GM12878 (cell line): ENCODE data around the gene FCN2. TPM values are rescaled to one million over a fixed set of nuclear protein-coding genes. Genes with fewer than 3 reads are reported as not detected.
A peak's percentile ranks its signal among the peaks of the same experiment; 100 is the strongest.

ENCODE experiments used
- ATAC-seq: fragments of 200-7000 bp; cut with Tn5 transposase; 3 replicates; pipeline ENCODE4 v1.9.1; 2020; ENCODE audit warnings: mild to moderate bottlenecking, moderate library complexity
- BruUV-seq: library from RNA; stranded (reverse); fragments of 400-500 nt; replicated peaks from 2 replicates; lab custom pipeline; 2021; lab: Mats Ljungman, UMichigan
- CTCF ChIA-PET: fragments of 300-600 bp; sonication (Branson Sonifier 250); formaldehyde crosslinking; extraction: SDS; loops from one replicate; lab custom pipeline; 2021; ENCODE audit warnings: inconsistent platforms; lab: Yijun Ruan, JAX
- POLR2A ChIA-PET: fragments of 350-600 bp; formaldehyde crosslinking; extraction: SDS; loops from one replicate; lab custom pipeline; 2021; ENCODE audit warnings: inconsistent platforms; lab: Charles Lee
- RAD21 ChIA-PET: fragments of 300-600 bp; sonication (Branson Sonifier 250); formaldehyde crosslinking; loops from one replicate; lab custom pipeline; 2023; ENCODE audit warnings: antibody characterized with exemption; ENCODE audit not compliant: unreplicated experiment; lab: Charles Lee
- SMC1A ChIA-PET: fragments of 300-600 bp; sonication (Branson Sonifier 250); formaldehyde crosslinking; loops from one replicate; lab custom pipeline; 2023; ENCODE audit not compliant: unreplicated experiment, uncharacterized antibody; lab: Charles Lee
- DNase-seq: peaks from one replicate; pipeline ENCODE4 v3.0.0-alpha.2; 2011; ENCODE audit warnings: low read depth, low spot score
- FAIRE-seq: peaks from 3 replicates; lab custom pipeline; 2011; peaks lifted over from hg19 to GRCh38; lab: Jason Lieb, UNC
- H2AFZ ChIP-seq: 2 replicates; pipeline ENCODE4 v1.6.0; 2011; ENCODE audit warnings: low read depth, low read length, control low read depth; ENCODE audit not compliant: control insufficient read depth
- H3K27ac ChIP-seq: 2 replicates; pipeline ENCODE4 v1.5.1; 2011; ENCODE audit warnings: control low read depth; ENCODE audit not compliant: control insufficient read depth, insufficient read depth
- H3K27me3 ChIP-seq, 2 experiments: replicated peaks in 1 of 2; 2 replicates each; pipeline versions ENCODE4 v1.6.0 to v1.6.1; 2011; ENCODE audit warnings: low read length in 1 of 2; ENCODE audit not compliant: control insufficient read depth in 2 of 2, insufficient read depth in 2 of 2
- H3K36me3 ChIP-seq, 2 experiments: 2 replicates each; pipeline ENCODE4 v1.5.1; 2011; ENCODE audit warnings: low read length in 1 of 2; ENCODE audit not compliant: control insufficient read depth in 2 of 2, insufficient read depth in 2 of 2
- H3K4me1 ChIP-seq: 2 replicates; pipeline ENCODE4 v1.6.1; 2011; ENCODE audit warnings: mild to moderate bottlenecking, low read length, moderate library complexity, mixed read lengths; ENCODE audit not compliant: control insufficient read depth, insufficient read depth
- H3K4me2 ChIP-seq: 2 replicates; pipeline ENCODE4 v1.6.0; 2011; ENCODE audit warnings: control low read depth; ENCODE audit not compliant: control insufficient read depth, insufficient read depth
- H3K4me3 ChIP-seq: fragments of 200-600 bp; sonication (generic); 2 replicates; pipeline ENCODE4 v1.5.1; 2016
- H3K79me2 ChIP-seq: 2 replicates; pipeline ENCODE4 v1.6.0; 2011; ENCODE audit warnings: low read length; ENCODE audit not compliant: control insufficient read depth, insufficient read depth
- H3K9ac ChIP-seq: 2 replicates; pipeline ENCODE4 v1.8.0; 2011; ENCODE audit warnings: low read length, control low read depth, mixed read lengths; ENCODE audit not compliant: control insufficient read depth, insufficient read depth
- H3K9me3 ChIP-seq: replicated peaks from 3 replicates; pipeline ENCODE4 v1.5.1; 2011; ENCODE audit warnings: mild to moderate bottlenecking, low read length; ENCODE audit not compliant: control insufficient read depth, insufficient read depth
- H4K20me1 ChIP-seq: 2 replicates; pipeline ENCODE4 v1.6.0; 2011; ENCODE audit not compliant: control insufficient read depth, insufficient read depth
- CBX3 ChIP-seq: fragments of 200-600 bp; sonication (generic); IDR thresholded peaks from 2 replicates; pipeline ENCODE4 v1.6.1; 2016; ENCODE audit warnings: low read depth, borderline replicate concordance
- ELK1 ChIP-seq: IDR thresholded peaks from 2 replicates; pipeline ENCODE4 v1.6.1; 2012; ENCODE audit warnings: low read depth, low read length, improper control_type of control experiment
- NR2F1 ChIP-seq: fragments of 450-650 bp; conservative IDR thresholded peaks from 2 replicates; pipeline ENCODE4 v1.6.1; 2017; ENCODE audit warnings: mild to moderate bottlenecking
- NRF1 ChIP-seq: conservative IDR thresholded peaks from 2 replicates; pipeline ENCODE4 v1.6.1; 2011; ENCODE audit warnings: mild to moderate bottlenecking, low read depth, low read length, improper control_type of control experiment
- POU2F2 ChIP-seq: IDR thresholded peaks from 3 replicates; pipeline ENCODE4 v1.6.1; 2011; ENCODE audit warnings: low read depth, mild to moderate bottlenecking, low read length, borderline replicate concordance
- REST ChIP-seq: IDR thresholded peaks from 2 replicates; pipeline ENCODE4 v1.6.1; 2012; ENCODE audit warnings: mild to moderate bottlenecking, low read depth, low read length
- RFX5 ChIP-seq: IDR thresholded peaks from 2 replicates; pipeline ENCODE4 v1.6.1; 2011; ENCODE audit warnings: low read depth, low read length, improper control_type of control experiment
- TAF1 ChIP-seq: IDR thresholded peaks from 2 replicates; pipeline ENCODE4 v1.6.1; 2011; ENCODE audit warnings: mild to moderate bottlenecking, low read depth, low read length, borderline replicate concordance
- YBX1 ChIP-seq: fragments of 450-650 bp; IDR thresholded peaks from 2 replicates; pipeline ENCODE4 v1.6.1; 2016; ENCODE audit warnings: antibody characterized with exemption
- ZBTB40 ChIP-seq: fragments of 450-650 bp; IDR thresholded peaks from 2 replicates; pipeline ENCODE4 v1.6.1; 2016; ENCODE audit warnings: mild to moderate bottlenecking, moderate library complexity, borderline replicate concordance
- ZNF687 ChIP-seq: fragments of 450-650 bp; IDR thresholded peaks from 2 replicates; pipeline ENCODE4 v1.6.1; 2017; ENCODE audit warnings: mild to moderate bottlenecking, moderate library complexity
- WGBS: methylation state at CpG from one replicate; pipeline ENCODE4 v1.1.6; 2016; ENCODE audit warnings: low lambda C conversion rate; ENCODE audit not compliant: insufficient replicate concordance, insufficient coverage; ENCODE audit errors: missing lambda C conversion rate; 5-methylcytosine and 5-hydroxymethylcytosine counted together
- in situ Hi-C: fragments of 300-500 bp; cut with MboI; formaldehyde crosslinking; loops from 9 replicates; pipeline ENCODE4 v1.14.3; 2018; ENCODE audit warnings: mixed read lengths
- intact Hi-C: fragments of 100-400 bp; cut with micrococcal nuclease; formaldehyde crosslinking; loops from one replicate; pipeline ENCODE4 v1.14.2; 2022; ENCODE audit not compliant: unreplicated experiment
- polyA plus RNA-seq, 11 experiments: library from polyadenylated mRNA; depleted of rRNA in 4 of 11; unstranded in 6 of 11; stranded (reverse) in 5 of 11; fragments of >200 nt; fragmentation: Nextera tagmentation in 4 of 11; fragmentation: Illumina TruSeq in 1 of 11; extraction: Ambion mirVana in 4 of 11; extraction: Trizol in 1 of 11; gene quantifications; 1 replicate in 1 of 11; 2 replicates in 10 of 11; pipeline versions ENCODE4 v1.2.1 to v1.2.3, GENCODE V29; 2011 to 2016; ENCODE audit warnings: inconsistent platforms in 2 of 11, missing spikeins in 2 of 11, low read depth in 1 of 11
- total RNA-seq, 4 experiments: library from RNA; depleted of rRNA in 3 of 4; stranded (reverse); fragments of >200 nt in 3 of 4; fragmentation: Illumina TruSeq in 1 of 4; extraction: Trizol in 1 of 4; gene quantifications; 2 replicates each; pipeline versions ENCODE4 v1.2.1 to v1.2.3, GENCODE V29; 2013 to 2021

The FCN2 gene
- total and polyA plus RNA-seq, 10 of the 15 experiments (the other 5 are each of a cell fraction or from before 2014, with no cell fraction given), result not detected

- no peaks in the 10 kb centered on the region for H3K79me2 ChIP-seq
- H3K4me2 ChIP-seq, result peak overlapping the region; percentile 64
- H3K9me3 ChIP-seq, result no peaks in the 10 kb centered on the region; the same call in 2 of the 3 replicates
- peak; percentile 64 for FAIRE-seq
- H3K9ac ChIP-seq, result no peak overlapping the region
- SMC1A ChIA-PET, result interaction anchor here (0.6 to 1.4 kb wide), 2 partner anchors 12 to 14 kb away, joined by 3 read pairs; no protein-coding TSS in a partner anchor
- no peak for DNase-seq
- WGBS, result 28% methylated on average over 7 of the region's 7 CpGs
- H2AFZ ChIP-seq, result peak overlapping the region; percentile 63
- ATAC-seq, result no peak
- H3K4me1 ChIP-seq, result peaks cover 31% of the 10 kb centered on the region
- H3K4me3 ChIP-seq, result no peak overlapping the region
- H3K27ac ChIP-seq, result peak overlapping the region; percentile 48
- no peaks in the 10 kb centered on the region for H3K36me3 ChIP-seq
- RAD21 ChIA-PET, result interaction anchor here (1.2 kb wide), 1 partner anchor 10 kb away, joined by 3 read pairs; no protein-coding TSS in a partner anchor
- no peaks in the 10 kb centered on the region for H4K20me1 ChIP-seq
- in situ Hi-C loops (no loop called here), intact Hi-C loops (no loop called here)
- BruUV-seq, result no TSS peak
- POLR2A ChIA-PET, result no interaction called here
- H3K27me3 ChIP-seq, result no peaks in the 10 kb centered on the region
- CTCF ChIA-PET, result no interaction called here
- no peak for TF ChIP-seq RFX5
- no peak for TF ChIP-seq ELK1
- 0 out of 2 replicates have a peak, but pooled peaks have one; percentile 56 for TF ChIP-seq NR2F1
- TF ChIP-seq TAF1, result no peak
- TF ChIP-seq ZNF687, result peak; percentile 58
- TF ChIP-seq YBX1, result no peak
- TF ChIP-seq NRF1, result no peak
- no peak for TF ChIP-seq ZBTB40
- no peak for TF ChIP-seq POU2F2
- TF ChIP-seq CBX3, result no peak
- no peak for TF ChIP-seq REST
Observed at GRCh38 chr9:134925011-134925511, 44.5 kb downstream of the FCN2 start.
